Endothelial cell of umbilical vein (primary cell): Measurements from ENCODE around the gene KIF6.

ENCODE experiments used
- CTCF ChIP-seq, 2 donors: IDR thresholded peaks; 1 replicate in 1 of 2; 2 replicates in 1 of 2; pipeline ENCODE4 v1.5.1; 2011; ENCODE audit warnings: low read length in 2 of 2, mild to moderate bottlenecking in 2 of 2, moderate library complexity in 2 of 2, control low read depth in 1 of 2, inconsistent platforms in 1 of 2, low read depth in 1 of 2; ENCODE audit not compliant: insufficient read depth in 1 of 2; ENCODE audit errors: extremely low read depth in 1 of 2
- EZH2 ChIP-seq: IDR thresholded peaks from 2 replicates; pipeline ENCODE4 v1.6.1; 2012; ENCODE audit warnings: borderline replicate concordance, low read depth, mild to moderate bottlenecking, moderate library complexity, low read length, inconsistent platforms; ENCODE audit not compliant: severe bottlenecking
- FOS ChIP-seq: IDR thresholded peaks from 2 replicates; pipeline ENCODE4 v1.6.1; 2011; ENCODE audit warnings: mild to moderate bottlenecking, low read length, moderate library complexity, borderline replicate concordance; ENCODE audit not compliant: insufficient read depth
- GATA2 ChIP-seq: IDR thresholded peaks from 2 replicates; pipeline ENCODE4 v1.7.0; 2011; ENCODE audit warnings: low read depth, mild to moderate bottlenecking, moderate library complexity, mixed read lengths, low read length; ENCODE audit not compliant: insufficient read length, insufficient read depth
- MAX ChIP-seq: IDR thresholded peaks from 2 replicates; pipeline ENCODE4 v1.6.1; 2011; ENCODE audit not compliant: insufficient read depth, insufficient read length
- POLR2A ChIP-seq: IDR thresholded peaks from 2 replicates; pipeline ENCODE4 v1.6.1; 2012; ENCODE audit warnings: low read depth, mild to moderate bottlenecking, control low read depth, low read length
- POLR2AphosphoS5 ChIP-seq: IDR thresholded peaks from 2 replicates; pipeline ENCODE4 v1.6.1; 2012; ENCODE audit warnings: low read depth, mild to moderate bottlenecking, control low read depth, low read length, moderate library complexity; ENCODE audit not compliant: insufficient read depth

DNA sequence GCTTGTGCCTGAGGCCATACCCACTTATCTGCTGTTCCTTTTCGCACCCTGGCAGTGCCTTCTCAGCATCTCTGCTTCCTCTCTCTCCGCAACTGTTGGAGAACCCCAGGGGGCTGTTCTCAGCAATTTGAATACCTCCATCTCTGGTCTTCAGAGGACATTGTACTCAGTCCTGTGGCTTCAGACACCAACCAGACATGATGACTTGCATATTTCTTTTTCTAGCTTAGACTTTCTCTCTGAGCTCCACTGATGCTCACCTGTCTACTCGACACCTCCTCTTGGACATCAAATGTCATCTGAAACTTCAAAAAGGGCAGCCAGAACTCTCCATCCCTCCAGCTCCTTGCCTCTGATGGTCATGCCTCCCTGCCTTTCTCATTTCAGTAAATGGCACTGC, 383.9 kb downstream of the KIF6 start:
- no peak for TF ChIP-seq CTCF (IDR thresholded peaks at IDR 0.05; ENCODE audit: extremely low read depth in 1 of 2, insufficient read depth in 1 of 2, low read depth in 1 of 2, low read length in 2 of 2)
- TF ChIP-seq POLR2A = no peak
- no peak for TF ChIP-seq GATA2
- TF ChIP-seq EZH2 = no peak
- TF ChIP-seq POLR2AphosphoS5 = no peak
- TF ChIP-seq MAX = no peak
- no peak for TF ChIP-seq FOS
